NB4 (cell line): ENCODE data around the gene CDYL.

Experiments
- DNase-seq: peaks from one replicate; pipeline ENCODE4 v3.0.0; 2010; ENCODE audit warnings: low read depth
- H3K4me3 ChIP-seq: one replicate; pipeline ENCODE4 v1.5.1; 2011; ENCODE audit warnings: mild to moderate bottlenecking, low read depth, low read length, moderate library complexity
- MYC ChIP-seq: IDR thresholded peaks from 2 replicates; pipeline ENCODE4 v1.6.1; 2011; ENCODE audit warnings: low read depth, low read length
- POLR2A ChIP-seq: IDR thresholded peaks from 2 replicates; pipeline ENCODE4 v1.6.1; 2011; ENCODE audit warnings: mild to moderate bottlenecking; ENCODE audit not compliant: insufficient read length; ENCODE audit errors: extremely low read depth
- TF ChIP-seq, protein P1 (sequence below): IDR thresholded peaks from one replicate; pipeline ENCODE4 v1.5.1; 2012; ENCODE audit warnings: low read depth, low read length
- TF ChIP-seq, protein P2 (sequence below): IDR thresholded peaks from 2 replicates; pipeline ENCODE4 v1.6.1; 2011; ENCODE audit warnings: low read depth, low read length

The CDYL gene, protein sequence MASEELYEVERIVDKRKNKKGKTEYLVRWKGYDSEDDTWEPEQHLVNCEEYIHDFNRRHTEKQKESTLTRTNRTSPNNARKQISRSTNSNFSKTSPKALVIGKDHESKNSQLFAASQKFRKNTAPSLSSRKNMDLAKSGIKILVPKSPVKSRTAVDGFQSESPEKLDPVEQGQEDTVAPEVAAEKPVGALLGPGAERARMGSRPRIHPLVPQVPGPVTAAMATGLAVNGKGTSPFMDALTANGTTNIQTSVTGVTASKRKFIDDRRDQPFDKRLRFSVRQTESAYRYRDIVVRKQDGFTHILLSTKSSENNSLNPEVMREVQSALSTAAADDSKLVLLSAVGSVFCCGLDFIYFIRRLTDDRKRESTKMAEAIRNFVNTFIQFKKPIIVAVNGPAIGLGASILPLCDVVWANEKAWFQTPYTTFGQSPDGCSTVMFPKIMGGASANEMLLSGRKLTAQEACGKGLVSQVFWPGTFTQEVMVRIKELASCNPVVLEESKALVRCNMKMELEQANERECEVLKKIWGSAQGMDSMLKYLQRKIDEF

DNA sequence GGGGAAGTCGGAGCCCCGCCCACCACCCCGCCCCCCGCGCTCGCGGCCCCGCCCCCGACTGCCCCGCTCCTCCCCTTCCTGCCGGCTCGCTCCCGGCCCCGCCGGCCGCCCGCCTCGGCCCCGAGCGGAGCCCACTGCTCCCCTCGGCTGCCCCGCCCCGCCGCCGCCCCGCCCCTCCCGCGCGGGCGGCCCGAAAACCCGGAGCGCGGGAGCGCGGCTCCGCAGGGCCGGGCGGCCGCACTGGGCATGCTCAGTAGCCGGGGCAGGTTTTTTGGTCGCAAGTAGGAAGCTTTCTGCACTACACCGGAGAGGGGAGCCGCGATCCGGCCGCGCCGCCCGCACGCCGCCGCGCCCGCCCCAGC, at the start of gene CDYL:
TSS of gene CDYL (plus strand) at position 274 of the 362 bp plus-strand sequence. CDS start 380 bp downstream, outside the sequence.
- peak; percentile 92 for DNase-seq
- TF ChIP-seq POLR2A: peak; percentile 28
- 0 out of 2 replicates have a peak, but pooled peaks have one; percentile 20 for TF ChIP-seq MYC
- TF ChIP-seq, protein P1, sequence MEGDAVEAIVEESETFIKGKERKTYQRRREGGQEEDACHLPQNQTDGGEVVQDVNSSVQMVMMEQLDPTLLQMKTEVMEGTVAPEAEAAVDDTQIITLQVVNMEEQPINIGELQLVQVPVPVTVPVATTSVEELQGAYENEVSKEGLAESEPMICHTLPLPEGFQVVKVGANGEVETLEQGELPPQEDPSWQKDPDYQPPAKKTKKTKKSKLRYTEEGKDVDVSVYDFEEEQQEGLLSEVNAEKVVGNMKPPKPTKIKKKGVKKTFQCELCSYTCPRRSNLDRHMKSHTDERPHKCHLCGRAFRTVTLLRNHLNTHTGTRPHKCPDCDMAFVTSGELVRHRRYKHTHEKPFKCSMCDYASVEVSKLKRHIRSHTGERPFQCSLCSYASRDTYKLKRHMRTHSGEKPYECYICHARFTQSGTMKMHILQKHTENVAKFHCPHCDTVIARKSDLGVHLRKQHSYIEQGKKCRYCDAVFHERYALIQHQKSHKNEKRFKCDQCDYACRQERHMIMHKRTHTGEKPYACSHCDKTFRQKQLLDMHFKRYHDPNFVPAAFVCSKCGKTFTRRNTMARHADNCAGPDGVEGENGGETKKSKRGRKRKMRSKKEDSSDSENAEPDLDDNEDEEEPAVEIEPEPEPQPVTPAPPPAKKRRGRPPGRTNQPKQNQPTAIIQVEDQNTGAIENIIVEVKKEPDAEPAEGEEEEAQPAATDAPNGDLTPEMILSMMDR: no peak
- peak within 1 kb of the TSS; percentile 87 for H3K4me3 ChIP-seq

DNA sequence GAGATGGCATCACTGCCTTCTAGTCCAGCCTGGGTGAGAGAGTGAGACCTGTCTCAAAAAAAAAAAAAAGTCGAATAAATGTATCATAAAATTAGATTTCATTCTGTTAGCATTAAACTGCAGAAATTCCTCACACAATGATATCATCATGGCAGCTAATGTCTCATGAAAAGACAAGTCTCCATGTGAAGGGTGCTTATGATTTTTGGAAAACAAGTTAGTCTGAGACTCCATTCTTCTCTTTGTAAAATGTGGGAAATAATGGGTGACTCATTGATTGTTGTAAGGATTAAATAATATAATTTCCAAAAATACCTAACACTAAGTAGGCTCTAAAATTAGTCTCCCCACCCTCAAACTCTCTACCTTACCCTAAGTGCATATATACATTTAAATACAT, 49.6 kb upstream of the CDYL start:
- H3K4me3 ChIP-seq: no peak overlapping the region
- no peak for TF ChIP-seq POLR2A
- TF ChIP-seq, protein P2, sequence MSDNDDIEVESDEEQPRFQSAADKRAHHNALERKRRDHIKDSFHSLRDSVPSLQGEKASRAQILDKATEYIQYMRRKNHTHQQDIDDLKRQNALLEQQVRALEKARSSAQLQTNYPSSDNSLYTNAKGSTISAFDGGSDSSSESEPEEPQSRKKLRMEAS: no peak
- TF ChIP-seq, protein P1: no peak
- no peak for TF ChIP-seq MYC
- no peak for DNase-seq

DNA sequence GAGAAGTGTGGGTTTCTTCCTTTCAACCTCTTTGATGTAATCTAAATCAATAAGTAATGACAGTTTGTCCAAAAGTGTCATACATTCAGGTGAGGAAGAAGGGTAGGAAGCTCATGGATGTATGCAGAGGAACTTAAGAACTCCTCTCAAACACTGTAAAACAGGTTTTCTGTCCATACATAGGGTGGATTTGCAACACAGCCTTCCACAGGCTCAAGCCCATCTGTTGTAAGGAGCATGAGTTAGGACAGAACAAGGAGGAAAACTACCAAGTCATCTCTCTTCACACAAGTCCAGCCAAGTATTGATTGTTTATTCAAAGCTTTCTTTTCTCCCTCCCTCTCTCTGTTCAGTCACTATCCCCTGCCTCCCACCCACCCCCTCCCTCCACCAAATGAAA, 49.0 kb upstream of the CDYL start:
- no peak overlapping the region for H3K4me3 ChIP-seq
- no peak for DNase-seq
- TF ChIP-seq MYC: no peak
- TF ChIP-seq, protein P2: no peak
- TF ChIP-seq, protein P1: no peak
- no peak for TF ChIP-seq POLR2A

DNA sequence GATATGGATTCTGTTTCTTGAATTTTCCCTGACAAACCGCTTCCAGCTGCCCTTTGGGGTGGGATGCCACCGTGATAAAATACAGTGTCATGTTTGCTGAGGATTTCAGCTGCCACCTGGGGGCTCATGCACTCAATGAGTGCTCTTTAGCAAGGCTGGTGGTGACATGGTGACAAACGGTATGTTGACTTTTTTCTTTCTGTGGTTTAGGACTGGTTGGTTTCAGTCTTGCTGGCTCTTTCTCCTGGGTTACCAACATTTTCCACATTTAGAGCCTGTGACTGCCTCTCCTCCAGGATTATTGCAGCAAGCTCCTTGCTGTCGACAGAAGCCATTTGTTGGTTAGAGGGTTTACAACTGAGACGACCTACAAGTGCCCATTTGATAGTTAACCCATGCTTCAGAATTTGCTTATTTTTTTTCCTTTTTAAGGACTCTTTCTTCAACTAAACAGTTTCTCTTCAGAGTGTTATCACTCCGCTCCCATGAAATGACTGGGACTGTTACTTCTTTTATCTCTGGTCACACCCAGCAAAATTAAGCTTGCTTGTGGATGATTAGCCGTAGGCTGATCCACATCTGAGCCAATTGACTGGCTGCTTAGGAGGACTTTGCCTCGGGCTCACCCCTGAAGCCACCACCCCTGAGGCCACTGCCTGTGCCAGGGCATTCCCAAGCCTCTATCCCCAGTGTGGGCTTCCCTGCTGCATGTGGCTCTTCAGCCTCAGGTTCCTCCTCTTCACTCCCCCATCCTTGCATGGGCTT, 48.4 kb upstream of the CDYL start:
- TF ChIP-seq, protein P2: no peak
- TF ChIP-seq POLR2A (no peak), MYC (no peak)
- TF ChIP-seq, protein P1: no peak
- no peak overlapping the region for H3K4me3 ChIP-seq
- DNase-seq: peak; percentile 56

DNA sequence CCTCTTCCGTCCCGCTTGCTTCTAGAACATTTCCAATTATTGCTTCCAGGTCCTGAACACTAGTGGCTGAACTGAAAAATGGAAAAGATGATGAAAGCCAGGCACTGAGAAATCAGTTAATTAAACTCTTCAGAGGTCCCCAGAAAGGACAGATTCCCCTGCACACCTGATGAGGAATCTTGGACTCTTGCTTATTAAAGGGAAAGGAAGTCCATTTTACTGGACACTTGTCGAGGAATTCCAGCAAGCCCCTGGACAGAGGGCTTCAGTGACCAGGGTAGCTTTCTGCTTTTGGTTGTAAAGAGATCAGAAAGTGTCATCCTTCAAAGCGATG, 47.8 kb upstream of the CDYL start:
- no peak overlapping the region for H3K4me3 ChIP-seq
- DNase-seq: no peak
- TF ChIP-seq POLR2A (no peak), MYC (no peak)
- TF ChIP-seq, protein P1: no peak
- TF ChIP-seq, protein P2: no peak
